HEK293 (cell line): ENCODE data around the gene SMPX.

ENCODE experiments used
- CTCF ChIA-PET: fragments of 350-600 bp; formaldehyde crosslinking; extraction: SDS; loops from one replicate; lab custom pipeline; 2021; ENCODE audit warnings: antibody characterized with exemption; lab: Yijun Ruan, JAX
- POLR2A ChIA-PET: fragments of 300-600 bp; formaldehyde crosslinking; extraction: SDS; loops from one replicate; lab custom pipeline; 2020; ENCODE audit warnings: antibody characterized with exemption, inconsistent platforms; lab: Yijun Ruan, JAX
- H3K27ac ChIP-seq: fragments of 200-500 bp; sonication (Bioruptor generic); 2 replicates; pipeline ENCODE4 v1.5.1; 2014; ENCODE audit warnings: low read depth, low read length, control low read depth, inconsistent platforms; ENCODE audit errors: extremely low read depth
- H3K36me3 ChIP-seq, 2 experiments: fragments of 200-500 bp in 1 of 2; sonication (Bioruptor generic) in 1 of 2; 1 replicate in 1 of 2; 2 replicates in 1 of 2; pipeline ENCODE4 v1.5.1; 2014 to 2017; ENCODE audit warnings: inconsistent platforms in 2 of 2, low read length in 2 of 2; ENCODE audit not compliant: control insufficient read depth in 2 of 2, insufficient read depth in 1 of 2
- H3K4me1 ChIP-seq: fragments of 200-500 bp; sonication (Bioruptor generic); 2 replicates; pipeline ENCODE4 v1.5.1; 2014; ENCODE audit warnings: mild to moderate bottlenecking, low read length, inconsistent platforms; ENCODE audit not compliant: control insufficient read depth, insufficient read depth
- H3K4me3 ChIP-seq: 2 replicates; pipeline ENCODE4 v1.5.1; 2011; ENCODE audit warnings: low read depth, mild to moderate bottlenecking, control low read depth, low read length, moderate library complexity
- H3K9me3 ChIP-seq: fragments of 200-500 bp; sonication (Bioruptor generic); 2 replicates; pipeline ENCODE4 v1.5.1; 2014; ENCODE audit warnings: low read depth, low read length, inconsistent platforms; ENCODE audit not compliant: control insufficient read depth, insufficient read depth
- GLI2 ChIP-seq: fragments of 450-650 bp; formaldehyde crosslinking; IDR thresholded peaks from 2 replicates; pipeline ENCODE4; 2017; ENCODE audit warnings: missing biosample characterization, missing genetic modification characterization, low read depth, borderline replicate concordance
- SETDB1 ChIP-seq: IDR thresholded peaks from one replicate; pipeline ENCODE4 v1.6.1; 2017; ENCODE audit warnings: mild to moderate bottlenecking, low read length, moderate library complexity, mixed read lengths; ENCODE audit not compliant: insufficient read length
- ZFP37 ChIP-seq: fragments of 450-650 bp; formaldehyde crosslinking; IDR thresholded peaks from 2 replicates; pipeline ENCODE4 v1.5.1; 2016; ENCODE audit warnings: missing biosample characterization, missing genetic modification characterization
- ZFP41 ChIP-seq: fragments of 450-650 bp; formaldehyde crosslinking; IDR thresholded peaks from 2 replicates; pipeline ENCODE4 v1.5.1; 2016; ENCODE audit warnings: missing biosample characterization, missing genetic modification characterization, borderline replicate concordance
- ZFP69B ChIP-seq: fragments of 450-650 bp; formaldehyde crosslinking; IDR thresholded peaks from 2 replicates; pipeline ENCODE4 v1.5.1; 2016; ENCODE audit warnings: missing biosample characterization, missing genetic modification characterization
- ZNF16 ChIP-seq: fragments of 450-650 bp; formaldehyde crosslinking; IDR thresholded peaks from 2 replicates; pipeline ENCODE4 v1.5.1; 2016; ENCODE audit warnings: low read depth, missing biosample characterization, missing genetic modification characterization
- ZNF350 ChIP-seq: fragments of 450-650 bp; formaldehyde crosslinking; IDR thresholded peaks from 2 replicates; pipeline ENCODE4 v1.5.0; 2017; ENCODE audit warnings: missing biosample characterization, mild to moderate bottlenecking, missing genetic modification characterization
- ZNF366 ChIP-seq: fragments of 450-650 bp; formaldehyde crosslinking; conservative IDR thresholded peaks from 2 replicates; pipeline ENCODE4 v1.5.1; 2016; ENCODE audit warnings: missing biosample characterization, missing genetic modification characterization
- ZNF404 ChIP-seq: fragments of 450-650 bp; formaldehyde crosslinking; IDR thresholded peaks from 2 replicates; pipeline ENCODE4 v1.5.1; 2017; ENCODE audit warnings: missing biosample characterization, missing genetic modification characterization
- ZNF416 ChIP-seq: fragments of 450-650 bp; formaldehyde crosslinking; IDR thresholded peaks from 2 replicates; pipeline ENCODE4 v1.5.1; 2016; ENCODE audit warnings: missing biosample characterization, missing genetic modification characterization
- ZNF501 ChIP-seq: fragments of 450-650 bp; formaldehyde crosslinking; IDR thresholded peaks from 2 replicates; pipeline ENCODE4 v1.5.1; 2016; ENCODE audit warnings: missing biosample characterization, missing genetic modification characterization
- ZNF549 ChIP-seq: fragments of 450-650 bp; IDR thresholded peaks from 2 replicates; pipeline ENCODE4 v1.5.1; 2018; ENCODE audit warnings: missing biosample characterization, missing genetic modification characterization, mild to moderate bottlenecking, inconsistent platforms, moderate library complexity
- ZNF571 ChIP-seq: fragments of 450-650 bp; formaldehyde crosslinking; IDR thresholded peaks from 2 replicates; pipeline ENCODE4 v1.5.0; 2017; ENCODE audit warnings: missing biosample characterization, missing genetic modification characterization
- ZNF600 ChIP-seq: fragments of 450-650 bp; formaldehyde crosslinking; IDR thresholded peaks from 2 replicates; pipeline ENCODE4 v1.5.1; 2016; ENCODE audit warnings: missing biosample characterization, missing genetic modification characterization
- ZNF654 ChIP-seq: fragments of 450-650 bp; formaldehyde crosslinking; IDR thresholded peaks from 2 replicates; pipeline ENCODE4 v1.5.1; 2016; ENCODE audit warnings: low read depth, missing biosample characterization, missing genetic modification characterization
- ZNF660 ChIP-seq: fragments of 450-650 bp; IDR thresholded peaks from 2 replicates; pipeline ENCODE4 v1.5.1; 2018; ENCODE audit warnings: missing biosample characterization, mild to moderate bottlenecking, missing genetic modification characterization
- ZNF830 ChIP-seq: fragments of 450-650 bp; IDR thresholded peaks from 2 replicates; pipeline ENCODE4 v1.5.0; 2018; ENCODE audit warnings: missing biosample characterization, missing genetic modification characterization, low read depth, mild to moderate bottlenecking, moderate library complexity
- TF ChIP-seq, protein P1 (sequence below): fragments of 450-650 bp; formaldehyde crosslinking; IDR thresholded peaks from 2 replicates; pipeline ENCODE4 v1.5.1; 2016; ENCODE audit warnings: missing biosample characterization, missing genetic modification characterization, borderline replicate concordance
- TF ChIP-seq, protein P2 (sequence below): fragments of 450-650 bp; formaldehyde crosslinking; IDR thresholded peaks from 2 replicates; pipeline ENCODE4 v1.5.1; 2016; ENCODE audit warnings: missing biosample characterization, missing genetic modification characterization, borderline replicate concordance
- TF ChIP-seq, protein P3 (sequence below): fragments of 450-650 bp; formaldehyde crosslinking; IDR thresholded peaks from 2 replicates; pipeline ENCODE4 v1.5.1; 2017; ENCODE audit warnings: missing biosample characterization, missing genetic modification characterization
- TF ChIP-seq, protein P4 (sequence below): sonication (generic); formaldehyde crosslinking; IDR thresholded peaks from 2 replicates; pipeline ENCODE4 v1.8.1; 2022; ENCODE audit warnings: mild to moderate bottlenecking, moderate library complexity, missing genetic modification reagents

SMPX gene

DNA sequence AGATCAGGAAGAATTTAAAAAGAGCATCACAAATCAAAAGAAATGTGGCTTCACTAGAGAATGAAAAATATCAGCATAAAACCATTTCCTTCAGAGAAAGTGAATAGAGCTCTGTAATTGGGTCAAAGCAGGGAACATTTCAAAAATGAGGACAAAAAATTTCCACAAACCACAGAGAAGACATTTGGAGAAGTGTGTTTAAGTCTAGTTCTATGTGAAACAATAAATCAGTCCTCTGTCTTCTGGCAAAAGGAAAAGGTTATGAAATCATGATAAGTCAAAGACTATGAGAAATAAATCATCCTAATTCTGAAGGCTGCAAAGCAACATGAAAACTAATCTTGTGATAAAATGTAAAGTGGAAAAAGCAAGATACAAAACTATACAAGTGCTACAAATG, 27.9 kb downstream of the SMPX start (continued):
- no peak for TF ChIP-seq SETDB1
- TF ChIP-seq, protein P1, sequence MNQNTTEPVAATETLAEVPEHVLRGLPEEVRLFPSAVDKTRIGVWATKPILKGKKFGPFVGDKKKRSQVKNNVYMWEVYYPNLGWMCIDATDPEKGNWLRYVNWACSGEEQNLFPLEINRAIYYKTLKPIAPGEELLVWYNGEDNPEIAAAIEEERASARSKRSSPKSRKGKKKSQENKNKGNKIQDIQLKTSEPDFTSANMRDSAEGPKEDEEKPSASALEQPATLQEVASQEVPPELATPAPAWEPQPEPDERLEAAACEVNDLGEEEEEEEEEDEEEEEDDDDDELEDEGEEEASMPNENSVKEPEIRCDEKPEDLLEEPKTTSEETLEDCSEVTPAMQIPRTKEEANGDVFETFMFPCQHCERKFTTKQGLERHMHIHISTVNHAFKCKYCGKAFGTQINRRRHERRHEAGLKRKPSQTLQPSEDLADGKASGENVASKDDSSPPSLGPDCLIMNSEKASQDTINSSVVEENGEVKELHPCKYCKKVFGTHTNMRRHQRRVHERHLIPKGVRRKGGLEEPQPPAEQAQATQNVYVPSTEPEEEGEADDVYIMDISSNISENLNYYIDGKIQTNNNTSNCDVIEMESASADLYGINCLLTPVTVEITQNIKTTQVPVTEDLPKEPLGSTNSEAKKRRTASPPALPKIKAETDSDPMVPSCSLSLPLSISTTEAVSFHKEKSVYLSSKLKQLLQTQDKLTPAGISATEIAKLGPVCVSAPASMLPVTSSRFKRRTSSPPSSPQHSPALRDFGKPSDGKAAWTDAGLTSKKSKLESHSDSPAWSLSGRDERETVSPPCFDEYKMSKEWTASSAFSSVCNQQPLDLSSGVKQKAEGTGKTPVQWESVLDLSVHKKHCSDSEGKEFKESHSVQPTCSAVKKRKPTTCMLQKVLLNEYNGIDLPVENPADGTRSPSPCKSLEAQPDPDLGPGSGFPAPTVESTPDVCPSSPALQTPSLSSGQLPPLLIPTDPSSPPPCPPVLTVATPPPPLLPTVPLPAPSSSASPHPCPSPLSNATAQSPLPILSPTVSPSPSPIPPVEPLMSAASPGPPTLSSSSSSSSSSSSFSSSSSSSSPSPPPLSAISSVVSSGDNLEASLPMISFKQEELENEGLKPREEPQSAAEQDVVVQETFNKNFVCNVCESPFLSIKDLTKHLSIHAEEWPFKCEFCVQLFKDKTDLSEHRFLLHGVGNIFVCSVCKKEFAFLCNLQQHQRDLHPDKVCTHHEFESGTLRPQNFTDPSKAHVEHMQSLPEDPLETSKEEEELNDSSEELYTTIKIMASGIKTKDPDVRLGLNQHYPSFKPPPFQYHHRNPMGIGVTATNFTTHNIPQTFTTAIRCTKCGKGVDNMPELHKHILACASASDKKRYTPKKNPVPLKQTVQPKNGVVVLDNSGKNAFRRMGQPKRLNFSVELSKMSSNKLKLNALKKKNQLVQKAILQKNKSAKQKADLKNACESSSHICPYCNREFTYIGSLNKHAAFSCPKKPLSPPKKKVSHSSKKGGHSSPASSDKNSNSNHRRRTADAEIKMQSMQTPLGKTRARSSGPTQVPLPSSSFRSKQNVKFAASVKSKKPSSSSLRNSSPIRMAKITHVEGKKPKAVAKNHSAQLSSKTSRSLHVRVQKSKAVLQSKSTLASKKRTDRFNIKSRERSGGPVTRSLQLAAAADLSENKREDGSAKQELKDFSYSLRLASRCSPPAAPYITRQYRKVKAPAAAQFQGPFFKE, result no peak
- TF ChIP-seq ZFP69B, result no peak
- no peak for TF ChIP-seq ZNF830 (tag by site-specific recombination)
- no peak for TF ChIP-seq ZNF600 (tag by site-specific recombination)
- TF ChIP-seq ZNF366 (tag by site-specific recombination), result no peak
- TF ChIP-seq, all 188 proteins: peak for 0

DNA sequence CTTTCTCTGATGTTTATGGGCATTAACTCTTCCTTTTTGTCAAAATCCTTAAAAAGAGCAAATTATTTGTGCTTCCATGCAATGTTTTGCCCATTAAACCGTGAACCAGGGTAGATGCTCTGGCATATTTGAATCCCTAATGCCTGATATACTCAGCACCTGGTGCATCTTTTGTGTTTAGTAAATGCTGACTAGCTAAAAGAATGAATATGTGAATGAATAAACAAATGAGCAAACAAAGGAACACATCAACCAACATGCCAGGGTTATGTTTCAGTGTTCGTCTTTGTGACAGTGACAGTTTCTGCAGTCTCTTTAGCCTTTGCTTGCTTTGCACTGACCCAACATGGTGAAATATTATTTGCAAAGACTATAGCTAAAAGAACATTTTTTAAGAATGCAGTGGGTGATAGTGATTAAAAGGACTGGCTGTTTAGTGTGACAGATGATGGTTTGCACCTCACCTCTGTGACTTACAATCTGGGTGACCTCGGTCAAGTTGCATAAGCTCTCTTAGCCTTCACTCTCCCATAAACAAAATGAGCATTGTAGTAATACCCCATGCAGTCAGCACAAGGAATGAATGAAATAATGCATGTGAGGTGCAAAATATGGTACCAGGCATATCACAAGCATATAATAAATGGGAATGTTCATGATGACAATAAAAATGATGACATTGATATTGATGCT, 29.5 kb downstream of the SMPX start:
- no peaks in the 10 kb centered on the region for H3K9me3 ChIP-seq
- H3K27ac ChIP-seq, result no peak overlapping the region
- no peaks in the 10 kb centered on the region for H3K4me1 ChIP-seq
- no peaks in the 10 kb centered on the region for H3K36me3 ChIP-seq
- H3K4me3 ChIP-seq, result no peak overlapping the region
- ChIA-PET POLR2A (no interaction called here), CTCF (interaction anchor here (0.5 to 1.9 kb wide), 3 partner anchors 17 to 247 kb away, joined by 3 to 7 read pairs (median 4); no protein-coding TSS in a partner anchor)
- no peak for TF ChIP-seq ZNF654 (tag by site-specific recombination)
- TF ChIP-seq ZNF16, result no peak
- TF ChIP-seq ZNF501 (tag by site-specific recombination), result no peak
- TF ChIP-seq ZNF404 (tag by site-specific recombination), result no peak
- no peak for TF ChIP-seq ZNF660 (tag by site-specific recombination)
- TF ChIP-seq ZNF571 (tag by site-specific recombination), result no peak
- TF ChIP-seq, protein P2, sequence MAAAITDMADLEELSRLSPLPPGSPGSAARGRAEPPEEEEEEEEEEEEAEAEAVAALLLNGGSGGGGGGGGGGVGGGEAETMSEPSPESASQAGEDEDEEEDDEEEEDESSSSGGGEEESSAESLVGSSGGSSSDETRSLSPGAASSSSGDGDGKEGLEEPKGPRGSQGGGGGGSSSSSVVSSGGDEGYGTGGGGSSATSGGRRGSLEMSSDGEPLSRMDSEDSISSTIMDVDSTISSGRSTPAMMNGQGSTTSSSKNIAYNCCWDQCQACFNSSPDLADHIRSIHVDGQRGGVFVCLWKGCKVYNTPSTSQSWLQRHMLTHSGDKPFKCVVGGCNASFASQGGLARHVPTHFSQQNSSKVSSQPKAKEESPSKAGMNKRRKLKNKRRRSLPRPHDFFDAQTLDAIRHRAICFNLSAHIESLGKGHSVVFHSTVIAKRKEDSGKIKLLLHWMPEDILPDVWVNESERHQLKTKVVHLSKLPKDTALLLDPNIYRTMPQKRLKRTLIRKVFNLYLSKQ (tag by site-specific recombination), result no peak
- no peak for TF ChIP-seq ZFP41 (tag by site-specific recombination)
- no peak for TF ChIP-seq ZFP69B
- no peak for TF ChIP-seq ZNF416 (tag by site-specific recombination)
- TF ChIP-seq, protein P3, sequence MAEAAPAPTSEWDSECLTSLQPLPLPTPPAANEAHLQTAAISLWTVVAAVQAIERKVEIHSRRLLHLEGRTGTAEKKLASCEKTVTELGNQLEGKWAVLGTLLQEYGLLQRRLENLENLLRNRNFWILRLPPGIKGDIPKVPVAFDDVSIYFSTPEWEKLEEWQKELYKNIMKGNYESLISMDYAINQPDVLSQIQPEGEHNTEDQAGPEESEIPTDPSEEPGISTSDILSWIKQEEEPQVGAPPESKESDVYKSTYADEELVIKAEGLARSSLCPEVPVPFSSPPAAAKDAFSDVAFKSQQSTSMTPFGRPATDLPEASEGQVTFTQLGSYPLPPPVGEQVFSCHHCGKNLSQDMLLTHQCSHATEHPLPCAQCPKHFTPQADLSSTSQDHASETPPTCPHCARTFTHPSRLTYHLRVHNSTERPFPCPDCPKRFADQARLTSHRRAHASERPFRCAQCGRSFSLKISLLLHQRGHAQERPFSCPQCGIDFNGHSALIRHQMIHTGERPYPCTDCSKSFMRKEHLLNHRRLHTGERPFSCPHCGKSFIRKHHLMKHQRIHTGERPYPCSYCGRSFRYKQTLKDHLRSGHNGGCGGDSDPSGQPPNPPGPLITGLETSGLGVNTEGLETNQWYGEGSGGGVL (tag by site-specific recombination), result no peak
- no peak for TF ChIP-seq ZFP37 (tag by site-specific recombination)
- TF ChIP-seq, protein P4, sequence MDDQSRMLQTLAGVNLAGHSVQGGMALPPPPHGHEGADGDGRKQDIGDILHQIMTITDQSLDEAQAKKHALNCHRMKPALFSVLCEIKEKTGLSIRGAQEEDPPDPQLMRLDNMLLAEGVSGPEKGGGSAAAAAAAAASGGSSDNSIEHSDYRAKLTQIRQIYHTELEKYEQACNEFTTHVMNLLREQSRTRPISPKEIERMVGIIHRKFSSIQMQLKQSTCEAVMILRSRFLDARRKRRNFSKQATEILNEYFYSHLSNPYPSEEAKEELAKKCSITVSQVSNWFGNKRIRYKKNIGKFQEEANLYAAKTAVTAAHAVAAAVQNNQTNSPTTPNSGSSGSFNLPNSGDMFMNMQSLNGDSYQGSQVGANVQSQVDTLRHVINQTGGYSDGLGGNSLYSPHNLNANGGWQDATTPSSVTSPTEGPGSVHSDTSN (CRISPR knock-in tag), result no peak
- TF ChIP-seq ZNF549, result no peak
- no peak for TF ChIP-seq GLI2 (tag by site-specific recombination)
- no peak for TF ChIP-seq ZNF350 (tag by site-specific recombination)
